ENCODE results near the gene DUSP3. TPM values are rescaled to one million over a fixed set of nuclear protein-coding genes. Genes with fewer than 3 reads are reported as not detected.

Gene DUSP3
- total RNA-seq, 2 donors from 2014 or later, result 25.4 to 31.0 TPM

GRCh38 chr17:43820759-43821158 is 42.0 kb upstream of the DUSP3 start:
- Mint-ChIP-seq H3K27ac (no peak overlapping the region), H3K36me3 (ENCODE audit: low read depth) (peaks cover 4% of the 10 kb centered on the region), H3K27me3 (ENCODE audit: insufficient read depth) (no peaks in the 10 kb centered on the region), H3K4me3 (no peak overlapping the region), H3K9me3 (no peaks in the 10 kb centered on the region), H3K4me1 (no peaks in the 10 kb centered on the region)
- H3K27ac ChIP-seq (ENCODE audit: low read depth, low read length), result no peak overlapping the region
- no peak overlapping the region for H3K9ac ChIP-seq (ENCODE audit: extremely low read depth, low read length, poor library complexity, severe bottlenecking)
- H3K4me1 ChIP-seq (ENCODE audit: control insufficient read depth, insufficient read depth, low read length), result no peaks in the 10 kb centered on the region
- no peak for DNase-seq
- no peak overlapping the region for H3K4me3 ChIP-seq (ENCODE audit: low read length)
- no peaks in the 10 kb centered on the region for H3K9me3 ChIP-seq (ENCODE audit: control insufficient read depth, low read length)
- 88 to 97% methylated on average over 4 to 14 of the region's 14 CpGs for WGBS, 2 experiments (ENCODE audit: insufficient coverage in 1 of 2, insufficient read length in 1 of 2)
- no peaks in the 10 kb centered on the region for H3K27me3 ChIP-seq (ENCODE audit: control insufficient read depth, insufficient read depth, low read length, poor library complexity, severe bottlenecking)
- no peak for TF ChIP-seq CTCF (conservative IDR thresholded peaks at IDR 0.05)
- no peaks in the 10 kb centered on the region for H3K36me3 ChIP-seq (ENCODE audit: control insufficient read depth, insufficient read depth, low read length)

- no peaks in the 10 kb centered on the region for H3K36me3 ChIP-seq (ENCODE audit: control insufficient read depth, insufficient read depth, low read length)
- no peak overlapping the region for H3K9ac ChIP-seq (ENCODE audit: extremely low read depth, low read length, poor library complexity, severe bottlenecking)
- no peaks in the 10 kb centered on the region for H3K9me3 Mint-ChIP-seq
- DNase-seq, result no peak
- no peaks in the 10 kb centered on the region for H3K27me3 ChIP-seq (ENCODE audit: control insufficient read depth, insufficient read depth, low read length, poor library complexity, severe bottlenecking)
- no peaks in the 10 kb centered on the region for H3K4me1 ChIP-seq (ENCODE audit: control insufficient read depth, insufficient read depth, low read length)
- no peak for TF ChIP-seq CTCF (conservative IDR thresholded peaks at IDR 0.05)
- no peak overlapping the region for H3K4me3 Mint-ChIP-seq
- no peak overlapping the region for H3K27ac ChIP-seq (ENCODE audit: low read depth, low read length)
- H3K27ac Mint-ChIP-seq, result no peak overlapping the region
- WGBS, 2 experiments (ENCODE audit: insufficient coverage in 1 of 2, insufficient read length in 1 of 2), result 91 to 95% methylated on average over 5 of the region's 5 CpGs
- H3K27me3 Mint-ChIP-seq (ENCODE audit: insufficient read depth), result no peaks in the 10 kb centered on the region
- peaks cover 4% of the 10 kb centered on the region for H3K36me3 Mint-ChIP-seq (ENCODE audit: low read depth)
- no peaks in the 10 kb centered on the region for H3K4me1 Mint-ChIP-seq
- H3K4me3 ChIP-seq (ENCODE audit: low read length), result no peak overlapping the region
- no peaks in the 10 kb centered on the region for H3K9me3 ChIP-seq (ENCODE audit: control insufficient read depth, low read length)
Observed at GRCh38 chr17:43818966-43819365, 40.2 kb upstream of the DUSP3 start.

- no peaks in the 10 kb centered on the region for H3K36me3 ChIP-seq (ENCODE audit: control insufficient read depth, insufficient read depth, low read length)
- Mint-ChIP-seq H3K27me3 (ENCODE audit: insufficient read depth) (no peaks in the 10 kb centered on the region), H3K36me3 (ENCODE audit: low read depth) (peaks cover 2% of the 10 kb centered on the region), H3K27ac (no peak overlapping the region), H3K9me3 (no peaks in the 10 kb centered on the region), H3K4me3 (no peak overlapping the region), H3K4me1 (no peaks in the 10 kb centered on the region)
- no peaks in the 10 kb centered on the region for H3K9me3 ChIP-seq (ENCODE audit: control insufficient read depth, low read length)
- H3K27me3 ChIP-seq (ENCODE audit: control insufficient read depth, insufficient read depth, low read length, poor library complexity, severe bottlenecking), result no peaks in the 10 kb centered on the region
- no peak overlapping the region for H3K9ac ChIP-seq (ENCODE audit: extremely low read depth, low read length, poor library complexity, severe bottlenecking)
- no peaks in the 10 kb centered on the region for H3K4me1 ChIP-seq (ENCODE audit: control insufficient read depth, insufficient read depth, low read length)
- WGBS, 2 experiments (ENCODE audit: insufficient coverage in 1 of 2, insufficient read length in 1 of 2), result 89 to 91% methylated on average over 7 to 9 of the region's 9 CpGs
- no peak for TF ChIP-seq CTCF (conservative IDR thresholded peaks at IDR 0.05)
- H3K27ac ChIP-seq (ENCODE audit: low read depth, low read length), result no peak overlapping the region
- DNase-seq, result peak; percentile 42
- no peak overlapping the region for H3K4me3 ChIP-seq (ENCODE audit: low read length)
Observed at GRCh38 chr17:43817826-43818225, 39.0 kb upstream of the DUSP3 start.

Measured in endodermal cell (in vitro differentiated cells).